ENCODE measurements around the gene ANXA7.
A peak's percentile ranks its signal among the peaks of the same experiment; 100 is the strongest.

ANXA7 gene

DNA sequence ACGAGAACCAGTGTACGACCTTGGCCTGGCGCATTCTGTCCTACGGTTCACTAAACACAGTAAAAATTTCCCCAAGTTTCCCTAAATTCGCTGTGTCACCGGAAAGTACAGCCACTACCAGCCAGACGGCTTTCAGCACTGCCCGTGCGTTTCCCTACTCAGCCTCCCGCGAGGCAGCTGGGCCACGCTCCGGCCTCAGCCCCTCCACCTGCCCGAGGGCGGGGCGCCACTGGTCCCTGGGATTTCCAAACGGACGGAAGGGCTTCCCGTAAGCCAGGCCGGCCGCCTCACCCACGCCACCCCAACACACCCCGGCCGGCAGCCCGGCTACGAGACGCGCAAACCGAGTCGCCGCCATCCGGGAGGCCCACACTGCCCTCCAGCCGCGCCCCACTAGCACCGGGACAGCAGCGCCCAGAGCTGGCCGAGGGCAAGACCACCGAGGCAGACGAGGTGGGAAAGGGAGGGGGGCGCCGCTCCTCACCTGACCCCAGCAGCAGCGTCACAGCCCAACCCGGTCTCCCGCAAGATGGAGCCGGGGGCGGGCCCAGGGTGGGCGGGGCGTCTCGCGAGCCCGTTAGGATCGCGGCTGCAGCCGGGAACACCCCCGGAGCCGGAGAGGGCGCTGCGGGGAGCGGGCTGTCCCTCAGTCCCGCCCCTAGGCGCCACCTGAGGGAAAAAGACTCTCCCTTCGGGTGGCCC is at the start of gene ANXA7:
ANXA7 (minus strand) TSS at position 531 of the 702 bp plus-strand sequence. CDS start 13,202 bp downstream, outside the sequence.
- intact Hi-C loops (cut with DNase I): no loop called here

DNA sequence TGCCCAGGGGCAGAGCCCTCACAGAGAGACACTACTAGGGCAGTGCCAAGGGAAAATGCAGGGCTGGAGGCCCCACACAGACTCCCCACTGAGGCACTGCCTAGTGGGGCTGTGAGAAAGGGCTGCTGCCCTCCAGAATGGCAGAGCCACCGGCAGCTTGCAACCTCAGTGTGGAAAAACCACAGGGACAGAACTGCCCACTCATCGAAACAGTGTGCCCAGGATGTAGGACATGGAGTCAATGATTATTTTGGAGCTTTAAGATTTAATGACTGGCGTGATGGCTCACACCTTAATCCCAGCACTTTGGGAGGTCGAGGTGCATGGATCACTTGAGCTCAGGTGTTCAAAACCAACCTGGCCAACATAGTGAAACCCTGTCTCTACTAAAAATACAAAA is 47.0 kb upstream of the ANXA7 start:
- intact Hi-C loops (cut with DNase I): no loop called here

More for the DNA sequence above, at the start of gene ANXA7:
- peak; percentile 86 to 97 (median 95) for DNase-seq

GRCh38 chr10:73459683-73460314 is 45.9 kb upstream of the ANXA7 start:
- intact Hi-C loops (cut with DNase I): no loop called here
- DNase-seq: no peak

More for the DNA sequence above, 47.0 kb upstream of the ANXA7 start:
- no peak for DNase-seq

DNA sequence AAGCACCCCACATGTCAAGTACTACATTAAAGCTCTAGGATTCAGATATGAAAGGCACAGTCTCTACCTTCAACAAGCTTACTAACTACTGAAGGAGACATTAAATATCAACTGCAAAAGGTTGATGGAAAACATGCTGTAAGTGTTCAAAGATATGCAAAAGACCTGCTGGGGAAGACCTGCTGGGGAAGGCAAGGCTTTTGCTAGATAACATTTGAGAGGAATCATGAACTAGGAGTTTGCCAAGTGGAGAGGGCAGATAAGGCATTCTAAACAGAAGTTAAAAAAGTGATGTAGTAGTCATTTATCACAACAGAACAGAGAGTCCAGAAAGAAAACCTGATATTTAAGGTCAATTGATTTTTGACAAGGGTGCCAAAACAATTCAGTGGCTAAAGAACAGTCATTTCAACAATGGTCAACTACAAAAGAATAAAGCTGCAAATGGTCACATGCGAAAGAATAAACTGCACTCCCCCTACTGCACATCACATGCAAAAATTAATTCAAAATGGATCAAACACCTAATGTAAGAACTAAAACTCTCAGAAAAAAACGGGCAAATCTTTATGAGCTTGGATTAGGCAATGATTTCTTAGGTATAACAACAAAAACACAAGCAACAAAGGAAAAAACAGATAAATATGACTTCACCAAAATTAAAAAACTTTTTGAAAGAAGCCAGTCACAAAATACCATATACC is 42.5 kb upstream of the ANXA7 start:
- intact Hi-C loops (cut with DNase I): no loop called here

DNA sequence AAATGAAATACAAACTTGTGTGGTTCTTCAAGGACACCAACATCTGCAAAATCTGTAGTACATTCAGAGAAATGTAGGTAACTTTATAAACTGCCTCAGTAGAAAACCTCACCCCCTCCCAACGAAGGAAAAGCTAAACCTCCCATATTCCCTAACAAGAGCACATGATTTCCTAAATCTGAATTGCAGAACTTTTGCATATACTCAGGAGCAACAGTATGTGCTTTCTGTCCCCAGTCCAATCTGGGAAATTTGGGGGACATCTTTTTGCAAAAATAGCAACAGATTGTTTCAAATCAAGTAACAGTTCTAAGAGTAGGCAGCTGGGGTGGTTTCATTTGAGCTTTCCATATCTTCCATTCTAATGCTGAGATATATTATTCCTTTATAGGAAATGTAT is 35.3 kb upstream of the ANXA7 start:
- intact Hi-C loops (cut with DNase I): no loop called here
- no peak for DNase-seq

More for the DNA sequence above, 42.5 kb upstream of the ANXA7 start:
- no peak for DNase-seq

GRCh38 chr10:73448384-73448783 is 34.5 kb upstream of the ANXA7 start:
- intact Hi-C loops (cut with DNase I): no loop called here
- DNase-seq: no peak

- intact Hi-C loops (cut with DNase I): no loop called here
- no peak for DNase-seq
These were observed 33.1 kb upstream of the ANXA7 start for GRCh38 chr10:73446926-73447325.

GRCh38 chr10:73444457-73444856 is 30.6 kb upstream of the ANXA7 start:
- intact Hi-C loops (cut with DNase I): no loop called here

DNA sequence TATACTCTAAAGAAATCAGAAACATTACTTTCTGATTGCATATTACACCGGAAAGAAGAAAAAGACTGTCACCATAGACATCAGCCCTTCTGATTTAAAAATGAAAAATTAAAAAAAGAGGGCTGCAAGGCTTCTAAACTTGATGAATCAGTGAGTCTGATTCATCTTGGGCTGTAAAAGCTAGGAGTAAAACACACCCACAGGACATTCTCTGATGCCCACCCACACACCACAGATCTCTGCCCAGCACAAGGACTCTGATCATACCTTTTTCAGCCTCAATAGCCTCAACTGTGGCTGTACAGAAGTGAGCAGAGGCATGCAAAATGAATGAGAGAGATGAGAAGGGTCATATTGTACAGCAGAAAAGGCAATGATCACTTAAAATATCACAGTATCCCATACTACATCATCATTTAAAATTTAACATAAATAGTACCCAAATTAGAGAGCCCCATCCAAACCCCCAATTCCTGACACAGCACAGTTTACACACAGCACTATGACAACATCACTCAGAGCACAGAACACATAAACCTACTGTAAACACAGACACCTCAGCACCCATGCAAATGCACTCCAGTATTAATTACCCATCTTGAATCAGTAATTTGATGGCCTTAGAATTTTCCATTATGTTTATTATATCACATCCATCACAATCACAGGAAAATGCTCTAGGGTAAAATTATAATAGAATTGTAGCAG is 25.9 kb upstream of the ANXA7 start:
- DNase-seq: peak in 7 of 42 donors; percentile 2 to 48 (median 11)
- intact Hi-C loops (cut with DNase I): no loop called here

More at GRCh38 chr10:73444457-73444856, 30.6 kb upstream of the ANXA7 start:
- no peak for DNase-seq

DNA sequence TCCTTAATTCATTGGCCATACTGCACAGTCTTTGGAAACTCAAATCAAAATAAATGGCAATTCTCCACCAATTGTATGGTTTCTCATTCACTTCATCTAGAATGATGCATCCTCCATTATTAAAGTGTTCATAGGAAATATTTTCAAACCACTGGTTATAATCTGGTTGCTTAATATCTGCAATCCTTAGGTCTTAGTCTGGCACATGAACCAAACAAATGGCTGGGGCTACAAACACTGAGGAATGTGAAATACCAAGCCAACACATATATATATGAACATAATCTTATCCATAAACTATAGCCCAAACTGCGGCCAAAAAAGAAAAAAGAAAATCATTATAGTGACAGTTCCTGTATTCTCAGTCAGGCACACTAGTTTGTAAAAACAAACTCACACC is 25.2 kb upstream of the ANXA7 start:
- no peak for DNase-seq

DNA sequence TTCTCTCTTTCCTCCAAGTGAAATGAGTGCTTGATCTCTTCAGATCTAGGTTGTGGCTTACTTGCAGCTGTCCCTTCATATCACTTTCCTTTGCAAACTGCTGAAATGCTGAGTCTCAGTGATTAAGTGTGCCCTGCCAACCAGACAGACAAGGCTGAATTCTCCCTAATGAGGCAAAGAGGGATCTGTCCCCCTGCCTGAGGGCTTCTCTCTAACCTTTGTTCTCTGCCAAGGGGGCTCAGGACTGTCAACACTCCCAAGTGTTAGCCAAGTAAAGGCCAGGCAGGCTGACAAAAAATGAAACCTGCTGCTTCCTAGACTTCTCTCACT is 19.6 kb upstream of the ANXA7 start, which contains the start of gene MSS51:
MSS51 (minus strand) TSS at position 24 of the 330 bp plus-strand sequence. CDS start 5,277 bp downstream, outside the sequence.
- no peak for DNase-seq
- intact Hi-C loops (cut with DNase I): no loop called here

More for the DNA sequence above, 25.2 kb upstream of the ANXA7 start:
- intact Hi-C loops (cut with DNase I): no loop called here

GRCh38 chr10:73432646-73433537 is 19.0 kb upstream of the ANXA7 start:
- intact Hi-C loops (cut with DNase I): no loop called here
- no peak for DNase-seq

DNA sequence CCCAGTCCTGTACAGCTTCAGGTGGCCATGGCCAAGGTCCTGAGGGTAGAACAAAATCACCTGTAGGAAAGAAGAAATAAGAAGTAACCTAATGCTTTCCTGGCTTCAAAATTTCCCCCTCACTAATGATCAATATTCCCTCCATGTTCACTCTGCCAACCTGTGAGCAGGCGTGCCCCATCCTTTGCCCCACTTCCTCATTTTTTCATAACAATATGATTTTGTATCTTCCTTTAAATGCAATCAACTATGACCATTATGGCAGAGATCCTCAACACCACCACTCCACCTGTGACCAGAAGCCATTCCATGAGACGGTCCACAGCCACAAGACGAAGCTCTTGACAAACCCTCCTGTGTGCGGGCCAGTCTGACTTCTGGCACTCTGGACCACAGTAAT is 12.5 kb upstream of the ANXA7 start:
- intact Hi-C loops (cut with DNase I): no loop called here
- DNase-seq: no peak

- DNase-seq: no peak
- intact Hi-C loops (cut with DNase I): no loop called here
These were observed 10.6 kb upstream of the ANXA7 start for GRCh38 chr10:73424478-73424877.

- no peak for DNase-seq
- intact Hi-C loops (cut with DNase I): no loop called here
These were observed 9.5 kb upstream of the ANXA7 start for GRCh38 chr10:73423309-73423708.

- intact Hi-C loops (cut with DNase I): no loop called here
- DNase-seq: no peak
These were observed 2.7 kb upstream of the ANXA7 start for GRCh38 chr10:73416571-73416970.

GRCh38 chr10:73414230-73414945 is 530 bp upstream of the ANXA7 start:
- intact Hi-C loops (cut with DNase I): no loop called here
- peak in 1 of 42 donors; percentile 2 for DNase-seq

DNA sequence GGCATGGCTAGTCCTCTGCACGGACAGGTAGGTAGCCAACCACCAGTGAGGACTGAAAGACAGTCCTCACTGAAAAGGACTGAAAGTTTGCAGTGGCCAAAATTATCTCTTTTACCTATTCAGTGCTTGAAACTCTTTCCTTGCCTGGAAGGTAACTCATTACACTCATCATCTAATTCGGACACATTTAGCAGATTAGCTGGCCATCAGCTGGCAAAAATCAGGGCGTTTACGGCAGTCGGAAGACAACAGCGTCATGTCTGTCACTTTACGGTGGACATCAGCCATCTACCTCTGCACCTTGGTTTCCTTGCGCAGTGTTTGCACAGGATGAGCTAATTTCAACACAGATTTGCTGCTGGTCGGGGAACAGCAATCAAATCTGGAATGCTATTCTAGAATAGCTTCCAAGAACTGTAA is 740 bp downstream of the ANXA7 start:
- intact Hi-C loops (cut with DNase I): no loop called here
- DNase-seq: peak in 12 of 42 donors; percentile 4 to 45 (median 19)

All from head of caudate nucleus (tissue), 42 donors.